H1 (cell line): ENCODE results near the gene POTEI. TPM values are rescaled to one million over a fixed set of nuclear protein-coding genes. Genes with fewer than 3 reads are reported as not detected.
"Not testable (repeated sequence)": the region's sequence is repeated elsewhere in the genome, so short reads cannot be mapped to it uniquely, and the experiment has no call there.

ENCODE experiments used
- CTCF ChIA-PET: fragments of 300-600 bp; sonication (Branson Sonifier 250); formaldehyde crosslinking; loops from one replicate; lab custom pipeline; 2021; ENCODE audit not compliant: partially characterized antibody; lab: Charles Lee
- POLR2A ChIA-PET: fragments of 300-600 bp; sonication (Branson Sonifier 250); formaldehyde crosslinking; loops from one replicate; lab custom pipeline; 2021; ENCODE audit warnings: inconsistent platforms; ENCODE audit not compliant: partially characterized antibody; lab: Charles Lee
- DNase-seq, 2 experiments: peaks; one replicate each; pipeline versions ENCODE4 v3.0.0 to v3.0.0-alpha.2; 2010 to 2022; ENCODE audit warnings: low spot score in 2 of 2, low read depth in 1 of 2, mixed read lengths in 1 of 2
- FAIRE-seq: peaks from 2 replicates; lab custom pipeline; 2011; peaks lifted over from hg19 to GRCh38; lab: Jason Lieb, UNC
- H2AFZ ChIP-seq: 2 replicates; pipeline ENCODE4 v1.8.1; 2012; ENCODE audit warnings: low read length, inconsistent platforms
- H2AK5ac ChIP-seq: 2 replicates; pipeline ENCODE4 v1.6.1; 2013; ENCODE audit warnings: low read depth, low read length
- H2BK120ac ChIP-seq: replicated peaks from 2 replicates; pipeline ENCODE3; 2013; ENCODE audit warnings: low read depth, low read length, inconsistent platforms
- H2BK12ac ChIP-seq: 2 replicates; pipeline ENCODE4 v1.6.1; 2013; ENCODE audit warnings: low read depth, low read length
- H2BK15ac ChIP-seq: 2 replicates; pipeline ENCODE4 v1.6.1; 2013; ENCODE audit warnings: low read length
- H2BK20ac ChIP-seq: 2 replicates; pipeline ENCODE4 v1.6.1; 2013; ENCODE audit warnings: low read length
- H2BK5ac ChIP-seq: 2 replicates; pipeline ENCODE4 v1.6.1; 2013; ENCODE audit warnings: low read depth, low read length
- H3K14ac ChIP-seq: 2 replicates; pipeline ENCODE4 v1.6.1; 2013; ENCODE audit warnings: inconsistent platforms; ENCODE audit not compliant: insufficient read length
- H3K18ac ChIP-seq: 2 replicates; pipeline ENCODE4 v1.6.1; 2013; ENCODE audit warnings: low read length; ENCODE audit errors: extremely low read depth
- H3K23ac ChIP-seq: 2 replicates; pipeline ENCODE4 v1.6.1; 2013; ENCODE audit warnings: inconsistent platforms; ENCODE audit not compliant: insufficient read length
- H3K23me2 ChIP-seq: 2 replicates; pipeline ENCODE4 v1.6.1; 2013; ENCODE audit warnings: low read depth, low read length
- H3K27ac ChIP-seq: 2 replicates; pipeline ENCODE4 v1.6.1; 2011; ENCODE audit warnings: low read depth, low read length, inconsistent platforms
- H3K27me3 ChIP-seq, 4 experiments: replicated peaks in 1 of 4; 1 replicate in 1 of 4; 2 replicates in 3 of 4; pipeline versions ENCODE4 v1.6.1 to v1.8.1; 2011 to 2013; ENCODE audit warnings: low read length in 3 of 4, mild to moderate bottlenecking in 3 of 4, inconsistent platforms in 2 of 4, mixed read lengths in 2 of 4, moderate library complexity in 1 of 4; ENCODE audit not compliant: control insufficient read depth in 3 of 4, insufficient read depth in 3 of 4; ENCODE audit errors: extremely low read depth in 1 of 4
- H3K36me3 ChIP-seq, 4 experiments: 2 replicates each; pipeline versions ENCODE4 v1.6.1 to v1.8.1; 2011 to 2013; ENCODE audit warnings: mild to moderate bottlenecking in 4 of 4, low read length in 3 of 4, moderate library complexity in 2 of 4, control low read depth in 1 of 4, inconsistent platforms in 1 of 4; ENCODE audit not compliant: insufficient read depth in 4 of 4, control insufficient read depth in 2 of 4
- H3K4ac ChIP-seq: replicated peaks from 2 replicates; pipeline ENCODE3; 2013; ENCODE audit warnings: low read length, low read depth, mixed read lengths, inconsistent platforms; ENCODE audit not compliant: insufficient read length
- H3K4me1 ChIP-seq, 4 experiments: replicated peaks in 1 of 4; 1 replicate in 1 of 4; 2 replicates in 3 of 4; pipeline versions ENCODE4 v1.6.1 to v1.8.1; 2011 to 2013; ENCODE audit warnings: low read length in 3 of 4, inconsistent platforms in 2 of 4, mixed read lengths in 1 of 4; ENCODE audit not compliant: insufficient read depth in 4 of 4, control insufficient read depth in 3 of 4
- H3K4me2 ChIP-seq, 2 experiments: 2 replicates each; pipeline versions ENCODE4 v1.6.1 to v1.8.1; 2011 to 2013; ENCODE audit warnings: low read depth in 2 of 2, low read length in 2 of 2, control low read depth in 1 of 2, inconsistent platforms in 1 of 2, mild to moderate bottlenecking in 1 of 2; ENCODE audit not compliant: insufficient read depth in 1 of 2
- H3K4me3 ChIP-seq, 4 experiments: fragments of 200-600, 300-600 bp in 1 of 4; sonication (generic), shearing (Covaris generic), sonication (Bioruptor Twin) in 1 of 4; 2 replicates each; pipeline versions ENCODE4 v1.5.1 to v1.8.1; 2011 to 2016; ENCODE audit warnings: low read length in 4 of 4, low read depth in 3 of 4, control low read depth in 2 of 4, inconsistent platforms in 2 of 4, mild to moderate bottlenecking in 2 of 4, mixed read lengths in 1 of 4, moderate library complexity in 1 of 4; ENCODE audit not compliant: insufficient read depth in 2 of 4; ENCODE audit errors: extremely low read depth in 1 of 4
- H3K56ac ChIP-seq: replicated peaks from 2 replicates; pipeline ENCODE3; 2013; ENCODE audit warnings: low read depth, mild to moderate bottlenecking, mixed read lengths, low read length, inconsistent platforms; ENCODE audit not compliant: insufficient read length
- H3K79me1 ChIP-seq: 2 replicates; pipeline ENCODE4 v1.6.1; 2013; ENCODE audit warnings: low read depth, low read length, control low read depth
- H3K79me2 ChIP-seq, 2 experiments: 2 replicates each; pipeline versions ENCODE4 v1.6.1 to v1.8.1; 2012 to 2013; ENCODE audit warnings: low read length in 2 of 2, mild to moderate bottlenecking in 2 of 2, inconsistent platforms in 1 of 2; ENCODE audit not compliant: insufficient read depth in 2 of 2, control insufficient read depth in 1 of 2
- H3K9ac ChIP-seq, 4 experiments: replicated peaks in 1 of 4; 1 replicate in 1 of 4; 2 replicates in 3 of 4; pipeline versions ENCODE4 v1.6.1 to v1.8.1; 2011 to 2013; ENCODE audit warnings: low read depth in 3 of 4, low read length in 3 of 4, control low read depth in 2 of 4, mild to moderate bottlenecking in 2 of 4, moderate library complexity in 2 of 4, inconsistent platforms in 1 of 4; ENCODE audit errors: extremely low read depth in 1 of 4
- H3K9me3 ChIP-seq, 2 experiments: 2 replicates each; pipeline versions ENCODE4 v1.6.1 to v1.8.1; 2012 to 2013; ENCODE audit warnings: mild to moderate bottlenecking in 2 of 2, moderate library complexity in 2 of 2, control low read depth in 1 of 2, inconsistent platforms in 1 of 2, low read depth in 1 of 2, low read length in 1 of 2, mixed read lengths in 1 of 2; ENCODE audit not compliant: insufficient read depth in 2 of 2
- H4K20me1 ChIP-seq, 2 experiments: replicated peaks in 1 of 2; 2 replicates each; pipeline versions ENCODE3 to v1.8.1; 2011 to 2013; ENCODE audit warnings: inconsistent platforms in 2 of 2, low read length in 2 of 2, mild to moderate bottlenecking in 1 of 2; ENCODE audit not compliant: insufficient read depth in 2 of 2, control insufficient read depth in 1 of 2
- H4K5ac ChIP-seq: 2 replicates; pipeline ENCODE4 v1.6.1; 2013; ENCODE audit warnings: low read length, low read depth, mixed read lengths, inconsistent platforms; ENCODE audit not compliant: insufficient read length
- H4K8ac ChIP-seq: 2 replicates; pipeline ENCODE4 v1.8.0; 2013; ENCODE audit warnings: mild to moderate bottlenecking, moderate library complexity, low read length, inconsistent platforms; ENCODE audit not compliant: insufficient read depth; ENCODE audit errors: extremely low read depth
- H4K91ac ChIP-seq: replicated peaks from 2 replicates; pipeline ENCODE3; 2013; ENCODE audit warnings: low read length, mixed read lengths, inconsistent platforms; ENCODE audit not compliant: insufficient read length
- WGBS, 2 experiments: shearing (Covaris generic) in 1 of 2; methylation state at CpG; one replicate each; pipeline versions ENCODE4 v1.1.6 to v1.1.7; 2013 to 2015; ENCODE audit warnings: low lambda C conversion rate in 2 of 2, mixed read lengths in 2 of 2, inconsistent platforms in 1 of 2, low coverage in 1 of 2, missing lambda C conversion rate in 1 of 2; ENCODE audit not compliant: insufficient replicate concordance in 2 of 2, insufficient coverage in 1 of 2, insufficient read length in 1 of 2; ENCODE audit errors: extremely low coverage in 1 of 2, missing lambda C conversion rate in 1 of 2; 5-methylcytosine and 5-hydroxymethylcytosine counted together
- polyA plus RNA-seq, 7 experiments: library from polyadenylated mRNA; depleted of rRNA in 3 of 7; stranded (reverse) in 5 of 7; unstranded in 2 of 7; fragments of >200 nt in 5 of 7; fragments of 200-250 nt in 2 of 7; gene quantifications; 1 replicate in 5 of 7; 2 replicates in 1 of 7; 4 replicates in 1 of 7; pipeline versions ENCODE4 v1.2.1 to v1.2.3, GENCODE V29; 2011 to 2013; ENCODE audit warnings: missing spikeins in 2 of 7, mixed read lengths in 2 of 7
- total RNA-seq: library from RNA; stranded (reverse); fragmentation: NEBNext Ultra II Directional; extraction: Animal tissue kit (Norgen Biotek cat#: 25700); gene quantifications from 2 replicates; pipeline ENCODE4 v1.2.1, GENCODE V29; 2021

POTEI gene
- total and polyA plus RNA-seq, 2 of the 8 experiments (the other 6 are each of a cell fraction or from before 2014, with no cell fraction given) = 0.20 TPM

- WGBS, 2 experiments = 82% methylated on average over 1 of the region's 1 CpG; no CpG with 5 or more reads in 1 of the 2 experiments
- FAIRE-seq, H2BK20ac ChIP-seq: not testable (repeated sequence)
These were observed 90.3 kb downstream of the POTEI start for GRCh38 chr2:130418845-130419244.

More at GRCh38 chr2:130418845-130419244, 90.3 kb downstream of the POTEI start:
- H3K36me3 ChIP-seq, H3K18ac ChIP-seq, H3K23me2 ChIP-seq, H3K14ac ChIP-seq, H3K4me1 ChIP-seq, H4K5ac ChIP-seq, H4K8ac ChIP-seq, H3K4me2 ChIP-seq, H2AFZ ChIP-seq, H3K4me3 ChIP-seq, H3K79me1 ChIP-seq, DNase-seq, H2BK120ac ChIP-seq, CTCF ChIA-PET, POLR2A ChIA-PET, H3K79me2 ChIP-seq, H4K20me1 ChIP-seq, H3K27ac ChIP-seq, H3K27me3 ChIP-seq, H3K9ac ChIP-seq, H3K4ac ChIP-seq, H2BK12ac ChIP-seq, H4K91ac ChIP-seq, H3K9me3 ChIP-seq, H3K56ac ChIP-seq, H2BK15ac ChIP-seq, H3K23ac ChIP-seq, H2BK5ac ChIP-seq, H2AK5ac ChIP-seq: not testable (repeated sequence)
